H1 (cell line): ENCODE results near the gene DNAAF8. TPM values are rescaled to one million over a fixed set of nuclear protein-coding genes. Genes with fewer than 3 reads are reported as not detected.

Experiments
- CTCF ChIA-PET: fragments of 300-600 bp; sonication (Branson Sonifier 250); formaldehyde crosslinking; loops from one replicate; lab custom pipeline; 2021; ENCODE audit not compliant: partially characterized antibody; lab: Charles Lee
- POLR2A ChIA-PET: fragments of 300-600 bp; sonication (Branson Sonifier 250); formaldehyde crosslinking; loops from one replicate; lab custom pipeline; 2021; ENCODE audit warnings: inconsistent platforms; ENCODE audit not compliant: partially characterized antibody; lab: Charles Lee
- DNase-seq, 2 experiments: peaks; one replicate each; pipeline versions ENCODE4 v3.0.0 to v3.0.0-alpha.2; 2010 to 2022; ENCODE audit warnings: low spot score in 2 of 2, low read depth in 1 of 2, mixed read lengths in 1 of 2
- FAIRE-seq: peaks from 2 replicates; lab custom pipeline; 2011; peaks lifted over from hg19 to GRCh38; lab: Jason Lieb, UNC
- H2AFZ ChIP-seq: 2 replicates; pipeline ENCODE4 v1.8.1; 2012; ENCODE audit warnings: low read length, inconsistent platforms
- H2AK5ac ChIP-seq: 2 replicates; pipeline ENCODE4 v1.6.1; 2013; ENCODE audit warnings: low read depth, low read length
- H2BK120ac ChIP-seq: replicated peaks from 2 replicates; pipeline ENCODE3; 2013; ENCODE audit warnings: low read depth, low read length, inconsistent platforms
- H2BK12ac ChIP-seq: 2 replicates; pipeline ENCODE4 v1.6.1; 2013; ENCODE audit warnings: low read depth, low read length
- H2BK15ac ChIP-seq: 2 replicates; pipeline ENCODE4 v1.6.1; 2013; ENCODE audit warnings: low read length
- H2BK20ac ChIP-seq: 2 replicates; pipeline ENCODE4 v1.6.1; 2013; ENCODE audit warnings: low read length
- H2BK5ac ChIP-seq: 2 replicates; pipeline ENCODE4 v1.6.1; 2013; ENCODE audit warnings: low read depth, low read length
- H3K14ac ChIP-seq: 2 replicates; pipeline ENCODE4 v1.6.1; 2013; ENCODE audit warnings: inconsistent platforms; ENCODE audit not compliant: insufficient read length
- H3K18ac ChIP-seq: 2 replicates; pipeline ENCODE4 v1.6.1; 2013; ENCODE audit warnings: low read length; ENCODE audit errors: extremely low read depth
- H3K23ac ChIP-seq: 2 replicates; pipeline ENCODE4 v1.6.1; 2013; ENCODE audit warnings: inconsistent platforms; ENCODE audit not compliant: insufficient read length
- H3K23me2 ChIP-seq: 2 replicates; pipeline ENCODE4 v1.6.1; 2013; ENCODE audit warnings: low read depth, low read length
- H3K27ac ChIP-seq: 2 replicates; pipeline ENCODE4 v1.6.1; 2011; ENCODE audit warnings: low read depth, low read length, inconsistent platforms
- H3K27me3 ChIP-seq, 4 experiments: replicated peaks in 1 of 4; 1 replicate in 1 of 4; 2 replicates in 3 of 4; pipeline versions ENCODE4 v1.6.1 to v1.8.1; 2011 to 2013; ENCODE audit warnings: low read length in 3 of 4, mild to moderate bottlenecking in 3 of 4, inconsistent platforms in 2 of 4, mixed read lengths in 2 of 4, moderate library complexity in 1 of 4; ENCODE audit not compliant: control insufficient read depth in 3 of 4, insufficient read depth in 3 of 4; ENCODE audit errors: extremely low read depth in 1 of 4
- H3K36me3 ChIP-seq, 4 experiments: 2 replicates each; pipeline versions ENCODE4 v1.6.1 to v1.8.1; 2011 to 2013; ENCODE audit warnings: mild to moderate bottlenecking in 4 of 4, low read length in 3 of 4, moderate library complexity in 2 of 4, control low read depth in 1 of 4, inconsistent platforms in 1 of 4; ENCODE audit not compliant: insufficient read depth in 4 of 4, control insufficient read depth in 2 of 4
- H3K4ac ChIP-seq: replicated peaks from 2 replicates; pipeline ENCODE3; 2013; ENCODE audit warnings: low read length, low read depth, mixed read lengths, inconsistent platforms; ENCODE audit not compliant: insufficient read length
- H3K4me1 ChIP-seq, 4 experiments: replicated peaks in 1 of 4; 1 replicate in 1 of 4; 2 replicates in 3 of 4; pipeline versions ENCODE4 v1.6.1 to v1.8.1; 2011 to 2013; ENCODE audit warnings: low read length in 3 of 4, inconsistent platforms in 2 of 4, mixed read lengths in 1 of 4; ENCODE audit not compliant: insufficient read depth in 4 of 4, control insufficient read depth in 3 of 4
- H3K4me2 ChIP-seq, 2 experiments: 2 replicates each; pipeline versions ENCODE4 v1.6.1 to v1.8.1; 2011 to 2013; ENCODE audit warnings: low read depth in 2 of 2, low read length in 2 of 2, control low read depth in 1 of 2, inconsistent platforms in 1 of 2, mild to moderate bottlenecking in 1 of 2; ENCODE audit not compliant: insufficient read depth in 1 of 2
- H3K4me3 ChIP-seq, 4 experiments: fragments of 200-600, 300-600 bp in 1 of 4; sonication (generic), shearing (Covaris generic), sonication (Bioruptor Twin) in 1 of 4; 2 replicates each; pipeline versions ENCODE4 v1.5.1 to v1.8.1; 2011 to 2016; ENCODE audit warnings: low read length in 4 of 4, low read depth in 3 of 4, control low read depth in 2 of 4, inconsistent platforms in 2 of 4, mild to moderate bottlenecking in 2 of 4, mixed read lengths in 1 of 4, moderate library complexity in 1 of 4; ENCODE audit not compliant: insufficient read depth in 2 of 4; ENCODE audit errors: extremely low read depth in 1 of 4
- H3K56ac ChIP-seq: replicated peaks from 2 replicates; pipeline ENCODE3; 2013; ENCODE audit warnings: low read depth, mild to moderate bottlenecking, mixed read lengths, low read length, inconsistent platforms; ENCODE audit not compliant: insufficient read length
- H3K79me1 ChIP-seq: 2 replicates; pipeline ENCODE4 v1.6.1; 2013; ENCODE audit warnings: low read depth, low read length, control low read depth
- H3K79me2 ChIP-seq, 2 experiments: 2 replicates each; pipeline versions ENCODE4 v1.6.1 to v1.8.1; 2012 to 2013; ENCODE audit warnings: low read length in 2 of 2, mild to moderate bottlenecking in 2 of 2, inconsistent platforms in 1 of 2; ENCODE audit not compliant: insufficient read depth in 2 of 2, control insufficient read depth in 1 of 2
- H3K9ac ChIP-seq, 4 experiments: replicated peaks in 1 of 4; 1 replicate in 1 of 4; 2 replicates in 3 of 4; pipeline versions ENCODE4 v1.6.1 to v1.8.1; 2011 to 2013; ENCODE audit warnings: low read depth in 3 of 4, low read length in 3 of 4, control low read depth in 2 of 4, mild to moderate bottlenecking in 2 of 4, moderate library complexity in 2 of 4, inconsistent platforms in 1 of 4; ENCODE audit errors: extremely low read depth in 1 of 4
- H3K9me3 ChIP-seq, 2 experiments: 2 replicates each; pipeline versions ENCODE4 v1.6.1 to v1.8.1; 2012 to 2013; ENCODE audit warnings: mild to moderate bottlenecking in 2 of 2, moderate library complexity in 2 of 2, control low read depth in 1 of 2, inconsistent platforms in 1 of 2, low read depth in 1 of 2, low read length in 1 of 2, mixed read lengths in 1 of 2; ENCODE audit not compliant: insufficient read depth in 2 of 2
- H4K20me1 ChIP-seq, 2 experiments: replicated peaks in 1 of 2; 2 replicates each; pipeline versions ENCODE3 to v1.8.1; 2011 to 2013; ENCODE audit warnings: inconsistent platforms in 2 of 2, low read length in 2 of 2, mild to moderate bottlenecking in 1 of 2; ENCODE audit not compliant: insufficient read depth in 2 of 2, control insufficient read depth in 1 of 2
- H4K5ac ChIP-seq: 2 replicates; pipeline ENCODE4 v1.6.1; 2013; ENCODE audit warnings: low read length, low read depth, mixed read lengths, inconsistent platforms; ENCODE audit not compliant: insufficient read length
- H4K8ac ChIP-seq: 2 replicates; pipeline ENCODE4 v1.8.0; 2013; ENCODE audit warnings: mild to moderate bottlenecking, moderate library complexity, low read length, inconsistent platforms; ENCODE audit not compliant: insufficient read depth; ENCODE audit errors: extremely low read depth
- H4K91ac ChIP-seq: replicated peaks from 2 replicates; pipeline ENCODE3; 2013; ENCODE audit warnings: low read length, mixed read lengths, inconsistent platforms; ENCODE audit not compliant: insufficient read length
- CBX5 ChIP-seq: fragments of 300-800, 300-1000 bp; sonication (generic); IDR thresholded peaks from 2 replicates; pipeline ENCODE4 v1.7.1; 2016; ENCODE audit warnings: antibody characterized with exemption, low read length, low read depth
- CHD2 ChIP-seq: IDR thresholded peaks from 2 replicates; pipeline ENCODE4 v1.6.1; 2012; ENCODE audit warnings: low read length, improper control_type of control experiment
- WGBS, 2 experiments: shearing (Covaris generic) in 1 of 2; methylation state at CpG; one replicate each; pipeline versions ENCODE4 v1.1.6 to v1.1.7; 2013 to 2015; ENCODE audit warnings: low lambda C conversion rate in 2 of 2, mixed read lengths in 2 of 2, inconsistent platforms in 1 of 2, low coverage in 1 of 2, missing lambda C conversion rate in 1 of 2; ENCODE audit not compliant: insufficient replicate concordance in 2 of 2, insufficient coverage in 1 of 2, insufficient read length in 1 of 2; ENCODE audit errors: extremely low coverage in 1 of 2, missing lambda C conversion rate in 1 of 2; 5-methylcytosine and 5-hydroxymethylcytosine counted together
- polyA plus RNA-seq, 7 experiments: library from polyadenylated mRNA; depleted of rRNA in 3 of 7; stranded (reverse) in 5 of 7; unstranded in 2 of 7; fragments of >200 nt in 5 of 7; fragments of 200-250 nt in 2 of 7; gene quantifications; 1 replicate in 5 of 7; 2 replicates in 1 of 7; 4 replicates in 1 of 7; pipeline versions ENCODE4 v1.2.1 to v1.2.3, GENCODE V29; 2011 to 2013; ENCODE audit warnings: missing spikeins in 2 of 7, mixed read lengths in 2 of 7
- total RNA-seq: library from RNA; stranded (reverse); fragmentation: NEBNext Ultra II Directional; extraction: Animal tissue kit (Norgen Biotek cat#: 25700); gene quantifications from 2 replicates; pipeline ENCODE4 v1.2.1, GENCODE V29; 2021

DNAAF8 gene
- total and polyA plus RNA-seq, 2 of the 8 experiments (the other 6 are each of a cell fraction or from before 2014, with no cell fraction given), result 0.39 TPM; not detected in 1

DNA sequence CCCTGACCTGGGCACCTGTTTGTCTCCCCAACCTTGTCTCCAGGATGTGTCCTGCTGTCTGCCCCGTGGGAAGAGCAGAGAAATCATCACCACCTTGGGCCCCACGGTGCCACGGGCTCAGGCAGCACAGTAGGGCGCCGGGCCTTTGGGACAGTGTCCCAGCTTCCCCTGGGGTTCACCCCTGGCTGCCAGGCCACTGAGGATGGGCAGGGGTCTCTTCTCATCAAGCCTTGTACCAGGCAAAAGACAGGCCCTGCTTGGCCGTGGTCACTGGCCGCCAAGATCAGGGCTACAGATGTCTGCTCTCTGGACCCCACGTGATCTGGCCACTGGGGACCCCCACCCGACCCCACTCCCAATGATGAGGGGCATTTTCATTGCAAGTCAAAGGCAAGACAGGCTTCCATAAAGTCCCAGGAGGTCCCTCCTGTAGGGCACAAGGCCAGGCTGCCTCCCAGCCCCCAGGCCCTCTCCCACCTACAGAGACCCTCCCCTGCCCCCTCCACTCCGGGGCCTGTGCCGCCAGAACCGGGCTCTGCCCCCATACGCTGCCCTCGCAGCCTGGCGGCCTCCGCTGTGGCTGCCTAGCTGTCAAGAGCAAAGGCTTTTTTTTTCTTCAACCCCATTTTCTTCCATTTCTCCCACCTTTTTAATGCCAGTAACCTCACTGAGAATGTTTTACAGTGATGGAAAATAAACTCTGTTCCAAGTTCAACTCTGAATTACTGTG lies 14.5 kb downstream of the DNAAF8 start:
- Histone ChIP-seq H3K4me2 (no peak overlapping the region), H4K5ac (no peak overlapping the region), H3K27me3 (no peaks in the 10 kb centered on the region), H3K4ac (no peak overlapping the region), H3K36me3 (peaks cover 3 to 16% (median 14%) of the 10 kb centered on the region in 4 experiments; a peak in 6 of 8 replicates), H2BK15ac (no peak overlapping the region), H2BK12ac (no peak overlapping the region), H3K4me3 (no peak overlapping the region), H2BK120ac (no peak overlapping the region), H3K14ac (no peak overlapping the region), H4K20me1 (peaks cover 0 to under 1% of the 10 kb centered on the region in 2 experiments), H3K79me2 (no peaks in the 10 kb centered on the region), H3K4me1 (peaks cover 0 to 6% (median 2%) of the 10 kb centered on the region in 4 experiments; a peak in 4 of 7 replicates), H4K91ac (no peak overlapping the region), H3K27ac (no peak overlapping the region), H3K23ac (no peak overlapping the region), H3K9ac (no peak overlapping the region), H3K79me1 (no peaks in the 10 kb centered on the region), H3K56ac (no peak overlapping the region), H4K8ac (no peak overlapping the region), H2BK20ac (no peak overlapping the region), H2BK5ac (no peak overlapping the region), H3K18ac (no peak overlapping the region), H3K23me2 (no peaks in the 10 kb centered on the region), H3K9me3 (no peaks in the 10 kb centered on the region), H2AK5ac (no peak overlapping the region), H2AFZ (no peak overlapping the region)
- FAIRE-seq, result no peak
- no peak for TF ChIP-seq CBX5
- no peak for TF ChIP-seq CHD2
- CTCF ChIA-PET, result no interaction called here
- DNase-seq, result no peak
- POLR2A ChIA-PET, result interaction anchor here (2.9 to 3.2 kb wide), 2 partner anchors 11 to 13 kb away, joined by 16 to 30 read pairs; partner anchors contain the start of genes ANKS3 and DNAAF8
- 93% methylated on average over 14 of the region's 16 CpGs; no CpG with 5 or more reads in 1 of the 2 experiments for WGBS, 2 experiments
